HL-60 (cell line): ENCODE results near the gene ZNF76.

Source experiments
- CTCF ChIP-seq: IDR thresholded peaks from one replicate; pipeline ENCODE4 v1.5.1; 2011; ENCODE audit warnings: low read length, control low read depth, inconsistent platforms; ENCODE audit not compliant: insufficient read depth
- GABPA ChIP-seq: IDR thresholded peaks from 2 replicates; pipeline ENCODE4 v1.6.1; 2012; ENCODE audit warnings: low read depth
- POLR2AphosphoS5 ChIP-seq: IDR thresholded peaks from 2 replicates; pipeline ENCODE4 v1.6.1; 2012; ENCODE audit warnings: low read depth
- REST ChIP-seq: IDR thresholded peaks from 2 replicates; pipeline ENCODE4 v1.6.1; 2012; ENCODE audit warnings: low read depth; ENCODE audit not compliant: insufficient replicate concordance
- SPI1 ChIP-seq: IDR thresholded peaks from 2 replicates; pipeline ENCODE4 v1.6.1; 2012; ENCODE audit warnings: low read depth, mild to moderate bottlenecking, borderline replicate concordance

GRCh38 chr6:35310265-35310831, 50.8 kb downstream of the ZNF76 start:
- no peak for TF ChIP-seq CTCF
- no peak for TF ChIP-seq REST
- no peak for TF ChIP-seq POLR2AphosphoS5
- TF ChIP-seq SPI1: no peak
- TF ChIP-seq GABPA: no peak
